ENCODE results near the gene TRIM41.

GRCh38 chr5:181258576-181258975, 35.5 kb downstream of the TRIM41 start:
- TF ChIP-seq CTCF (optimal IDR thresholded peaks at IDR 0.05 in 1 of 3, IDR thresholded peaks at IDR 0.05 in 1 of 3, conservative IDR thresholded peaks at IDR 0.05 in 1 of 3; ENCODE audit: extremely low read depth in 1 of 3, insufficient read depth in 2 of 3, low read length in 3 of 3): no peak
- TF ChIP-seq EZH2 (IDR thresholded peaks at IDR 0.05; ENCODE audit: low read length): no peak

Data from keratinocyte (primary cell).